22Rv1 (cell line): Measurements from ENCODE around the gene ACTR5.
"Not testable (repeated sequence)": the region's sequence is repeated elsewhere in the genome, so short reads cannot be mapped to it uniquely, and the experiment has no call there.

Experiments used
- H3K27ac ChIP-seq: fragments of 450-650 bp; 2 replicates; pipeline ENCODE4 v1.5.1; 2017
- ZFX ChIP-seq: fragments of 450-650 bp; IDR thresholded peaks from 2 replicates; pipeline ENCODE4 v1.6.1; 2017; ENCODE audit warnings: antibody characterized with exemption, borderline replicate concordance
- TF ChIP-seq, protein P1 (sequence below): fragments of 450-650 bp; IDR thresholded peaks from 2 replicates; pipeline ENCODE4 v1.5.1; 2017; ENCODE audit warnings: mild to moderate bottlenecking

Gene ACTR5

DNA sequence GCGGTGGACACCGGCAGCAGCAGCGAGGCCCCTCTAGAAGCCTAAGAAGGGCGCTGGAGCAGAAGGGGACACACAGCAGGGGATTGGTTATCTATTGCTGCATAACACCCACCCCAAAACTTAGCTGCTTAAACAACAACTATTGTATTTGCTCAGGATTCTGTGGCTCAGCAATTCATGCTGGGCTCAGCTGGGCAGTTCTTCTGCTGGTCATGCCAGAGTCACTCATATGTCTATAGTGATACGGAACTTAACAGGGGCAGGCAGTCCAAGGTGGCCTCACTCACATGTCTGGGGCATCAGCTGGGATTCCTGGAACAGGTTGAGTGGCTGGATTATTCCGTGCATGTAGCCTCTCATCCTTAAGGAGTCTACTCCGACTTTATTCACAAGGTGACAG lies 39.6 kb downstream of the ACTR5 start:
- TF ChIP-seq, protein P1, sequence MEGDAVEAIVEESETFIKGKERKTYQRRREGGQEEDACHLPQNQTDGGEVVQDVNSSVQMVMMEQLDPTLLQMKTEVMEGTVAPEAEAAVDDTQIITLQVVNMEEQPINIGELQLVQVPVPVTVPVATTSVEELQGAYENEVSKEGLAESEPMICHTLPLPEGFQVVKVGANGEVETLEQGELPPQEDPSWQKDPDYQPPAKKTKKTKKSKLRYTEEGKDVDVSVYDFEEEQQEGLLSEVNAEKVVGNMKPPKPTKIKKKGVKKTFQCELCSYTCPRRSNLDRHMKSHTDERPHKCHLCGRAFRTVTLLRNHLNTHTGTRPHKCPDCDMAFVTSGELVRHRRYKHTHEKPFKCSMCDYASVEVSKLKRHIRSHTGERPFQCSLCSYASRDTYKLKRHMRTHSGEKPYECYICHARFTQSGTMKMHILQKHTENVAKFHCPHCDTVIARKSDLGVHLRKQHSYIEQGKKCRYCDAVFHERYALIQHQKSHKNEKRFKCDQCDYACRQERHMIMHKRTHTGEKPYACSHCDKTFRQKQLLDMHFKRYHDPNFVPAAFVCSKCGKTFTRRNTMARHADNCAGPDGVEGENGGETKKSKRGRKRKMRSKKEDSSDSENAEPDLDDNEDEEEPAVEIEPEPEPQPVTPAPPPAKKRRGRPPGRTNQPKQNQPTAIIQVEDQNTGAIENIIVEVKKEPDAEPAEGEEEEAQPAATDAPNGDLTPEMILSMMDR: no peak
- no peak for TF ChIP-seq ZFX
- no peak overlapping the region for H3K27ac ChIP-seq

DNA sequence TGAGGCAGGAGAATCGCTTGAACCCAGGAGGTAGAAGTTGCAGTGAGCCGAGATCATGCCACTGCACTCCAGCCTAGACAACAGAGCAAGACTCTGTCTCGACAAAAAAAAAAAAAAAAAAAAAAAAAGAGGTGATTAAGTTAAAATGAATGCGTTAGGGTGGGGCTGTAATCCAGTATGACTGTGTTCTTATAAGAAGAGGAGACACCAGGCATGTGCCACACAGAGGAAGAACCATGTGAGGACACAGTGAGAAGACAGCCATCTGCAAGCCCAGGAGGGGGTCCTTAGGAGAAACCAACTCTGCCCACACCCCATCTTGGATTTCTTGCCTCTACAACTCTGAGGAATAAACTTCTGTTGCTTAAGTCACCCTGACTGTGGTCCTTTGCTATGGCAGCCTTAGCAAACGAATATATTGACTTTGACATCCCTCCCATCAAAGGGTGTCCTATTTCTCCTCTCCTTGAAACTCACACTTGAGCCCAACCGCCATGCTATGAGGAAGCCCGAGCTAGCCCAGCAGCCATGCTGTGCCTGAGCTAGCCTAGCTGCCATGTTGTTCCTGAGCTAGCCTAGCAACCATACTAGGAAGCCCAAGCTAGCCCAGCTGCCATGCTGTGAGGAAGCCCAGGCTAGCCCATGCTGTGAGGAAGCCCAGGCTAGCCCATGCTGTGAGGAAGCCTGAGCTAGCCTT lies 41.4 kb downstream of the ACTR5 start:
- H3K27ac ChIP-seq: no peak overlapping the region
- no peak for TF ChIP-seq ZFX
- TF ChIP-seq, protein P1: no peak

DNA sequence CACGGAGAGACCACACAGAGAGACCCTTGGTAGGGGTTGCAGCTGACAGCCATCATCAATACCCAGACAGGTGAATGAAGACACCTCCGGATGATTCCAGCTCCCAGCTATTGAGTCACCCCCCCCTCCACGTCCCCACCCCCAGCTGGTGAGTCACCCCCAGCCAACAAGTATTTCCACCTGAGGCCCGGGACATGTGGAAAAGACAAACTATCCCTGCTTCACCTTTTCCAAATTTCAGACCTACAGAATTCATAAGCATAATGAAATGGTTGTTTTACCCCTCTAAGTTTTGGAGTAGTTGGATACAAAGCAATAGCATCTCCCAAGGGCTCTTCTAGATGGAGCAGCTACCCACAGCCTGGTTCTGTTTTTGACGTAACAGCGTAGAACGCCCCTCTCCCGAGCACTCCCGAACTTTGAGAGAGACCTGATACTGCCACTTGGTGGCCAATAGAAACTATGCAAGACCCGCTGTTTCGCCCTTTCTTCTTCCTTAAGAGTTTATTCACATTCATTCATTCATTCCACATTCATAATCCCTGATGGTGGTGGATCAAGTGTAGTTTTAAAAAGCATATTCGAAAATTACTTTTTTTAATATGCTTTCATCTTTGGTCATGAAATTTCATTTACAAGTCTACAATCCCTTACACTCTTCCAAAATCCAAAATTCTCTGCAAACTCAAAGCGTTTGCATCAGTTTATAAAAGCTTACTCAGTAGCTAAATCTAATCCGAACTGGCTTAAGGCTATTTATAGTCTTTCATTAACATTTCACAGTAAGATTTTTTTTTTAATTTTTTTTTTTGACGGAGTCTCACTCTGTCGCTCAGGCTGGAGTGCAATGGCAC lies 42.2 kb downstream of the ACTR5 start:
- H3K27ac ChIP-seq: no peak overlapping the region
- TF ChIP-seq ZFX: no peak
- TF ChIP-seq, protein P1: peak; percentile 52

DNA sequence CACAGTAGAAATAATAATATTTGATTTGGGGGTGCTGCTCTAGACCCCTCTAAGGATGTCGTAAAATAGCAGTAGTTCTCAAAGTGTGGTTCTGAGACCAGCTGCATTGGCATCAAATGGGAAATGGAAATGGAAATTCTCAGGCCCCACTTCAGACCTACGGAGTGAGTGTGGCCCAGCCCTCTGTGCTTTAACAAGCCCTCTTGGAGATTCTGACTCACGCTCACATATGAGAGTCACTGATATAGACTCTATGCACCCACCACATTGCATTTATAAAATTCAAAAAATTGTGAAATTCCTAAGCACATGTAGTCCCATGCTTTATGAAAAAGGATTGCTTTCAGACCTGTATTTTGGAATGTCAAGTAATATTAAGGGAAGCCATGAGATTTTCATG lies 43.0 kb downstream of the ACTR5 start:
- no peak overlapping the region for H3K27ac ChIP-seq
- TF ChIP-seq, protein P1: no peak
- TF ChIP-seq ZFX: no peak

DNA sequence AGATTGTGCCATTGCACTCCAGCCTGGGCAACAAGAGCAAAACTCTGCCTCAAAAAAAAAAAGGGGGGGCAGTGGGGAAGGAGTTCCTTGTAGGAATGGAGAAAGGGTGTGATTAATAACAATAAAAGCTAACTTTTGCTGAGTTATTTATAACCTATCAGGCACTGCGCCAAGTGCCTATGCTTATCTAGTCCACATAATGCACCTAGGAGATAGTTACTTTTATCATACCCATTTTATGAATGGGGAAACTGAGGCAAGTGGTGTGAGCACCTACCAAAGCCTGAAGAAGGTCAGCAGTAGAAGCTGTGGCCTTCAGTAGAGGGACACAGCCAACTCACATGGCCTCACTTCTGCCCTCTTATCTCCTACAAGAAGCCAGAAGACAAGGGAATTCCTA lies 43.7 kb downstream of the ACTR5 start:
- TF ChIP-seq, protein P1: no peak
- TF ChIP-seq ZFX: no peak
- no peak overlapping the region for H3K27ac ChIP-seq

DNA sequence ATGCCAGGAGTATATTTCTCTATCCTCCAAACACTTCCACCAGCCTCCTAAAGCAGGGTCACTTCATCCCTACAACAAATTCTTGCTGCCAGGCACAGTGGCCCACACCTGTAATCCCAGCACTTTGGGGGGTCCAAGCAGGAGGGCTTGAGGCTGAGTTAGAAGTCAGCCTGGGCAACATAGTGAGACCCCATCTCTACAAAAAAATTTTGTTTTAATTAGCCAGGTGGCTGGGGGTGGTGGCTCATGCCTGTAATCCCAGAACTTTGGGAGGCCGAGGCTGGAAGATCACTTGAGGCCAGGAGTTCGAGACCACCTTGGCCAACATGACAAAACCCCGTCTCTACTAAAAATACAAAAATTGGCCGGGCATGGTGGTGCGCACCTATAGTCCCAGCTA lies 45.8 kb downstream of the ACTR5 start:
- not testable (repeated sequence) for H3K27ac ChIP-seq

DNA sequence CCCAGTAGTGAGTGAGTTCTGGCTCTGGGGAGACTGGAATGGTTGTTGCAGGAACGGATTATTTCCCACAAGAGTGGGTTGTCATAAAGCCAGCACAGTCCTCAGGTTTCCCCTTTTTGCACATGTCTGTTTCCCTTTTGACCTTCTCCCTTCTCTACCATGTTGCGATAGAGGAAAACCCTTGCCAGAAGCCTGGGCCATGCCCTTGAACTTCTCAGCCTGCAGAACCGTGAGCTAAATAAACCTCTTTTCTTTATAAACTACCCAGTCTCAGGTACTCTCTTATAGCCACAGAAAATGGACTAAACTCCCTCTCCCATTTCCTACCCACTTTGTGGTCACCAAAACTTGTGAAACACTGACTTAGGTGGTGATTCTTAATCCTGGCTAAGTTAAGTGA lies 50.0 kb downstream of the ACTR5 start:
- TF ChIP-seq, protein P1: no peak
- no peak for TF ChIP-seq ZFX
- no peak overlapping the region for H3K27ac ChIP-seq
